Hematopoietic multipotent progenitor cell (in vitro differentiated cells): ENCODE measurements around the gene RUSF1. TPM values are rescaled to one million over a fixed set of nuclear protein-coding genes. Genes with fewer than 3 reads are reported as not detected.
"Not testable (repeated sequence)": the region's sequence is repeated elsewhere in the genome, so short reads cannot be mapped to it uniquely, and the experiment has no call there.

Experiments
- DNase-seq, 3 donors: peaks; one replicate each; pipeline ENCODE4 v3.0.0-alpha.2; 2011 to 2015; ENCODE audit warnings: low read depth in 2 of 3, low spot score in 2 of 3
- total RNA-seq: library from RNA; depleted of rRNA; stranded (reverse); fragments of >200 nt; gene quantifications from one replicate; pipeline ENCODE4 v1.2.3, GENCODE V29; 2012

RUSF1 gene
- total RNA-seq, 1 donor: 83.2 TPM

GRCh38 chr16:31519759-31520431 lies 11.7 kb upstream of the RUSF1 start:
- DNase-seq: no peak

GRCh38 chr16:31517800-31518402 lies 9.7 kb upstream of the RUSF1 start:
- no peak for DNase-seq

GRCh38 chr16:31513884-31514283 lies 5.7 kb upstream of the RUSF1 start:
- DNase-seq: no peak

- DNase-seq: no peak
Observed at GRCh38 chr16:31513126-31513525, 4.9 kb upstream of the RUSF1 start.

GRCh38 chr16:31508706-31509195 lies 560 bp upstream of the RUSF1 start:
- DNase-seq: no peak

- DNase-seq: no peak
Observed at GRCh38 chr16:31507617-31507928, 618 bp downstream of the RUSF1 start.

- peak in 1 of 3 donors; percentile 19 for DNase-seq
Observed at GRCh38 chr16:31505483-31505882, 2.7 kb downstream of the RUSF1 start.

- DNase-seq: no peak
Observed at GRCh38 chr16:31504159-31504558, 4.0 kb downstream of the RUSF1 start.

- DNase-seq: not testable (repeated sequence)
Observed at GRCh38 chr16:31503555-31503954, 4.6 kb downstream of the RUSF1 start.

GRCh38 chr16:31502981-31503380 lies 5.2 kb downstream of the RUSF1 start:
- no peak for DNase-seq

- DNase-seq: no peak
Observed at GRCh38 chr16:31501966-31502348, 6.2 kb downstream of the RUSF1 start.

- no peak for DNase-seq
Observed at GRCh38 chr16:31501226-31501965, 6.8 kb downstream of the RUSF1 start.

GRCh38 chr16:31499928-31500327 lies 8.3 kb downstream of the RUSF1 start:
- no peak for DNase-seq

- no peak for DNase-seq
Observed at GRCh38 chr16:31498493-31498892, 9.7 kb downstream of the RUSF1 start.

- no peak for DNase-seq
Observed at GRCh38 chr16:31496670-31497069, 11.5 kb downstream of the RUSF1 start.

GRCh38 chr16:31493506-31494125 lies 14.6 kb downstream of the RUSF1 start:
- DNase-seq: no peak

- DNase-seq: no peak
Observed at GRCh38 chr16:31491778-31492418, 16.3 kb downstream of the RUSF1 start.

GRCh38 chr16:31489616-31490584 lies 18.3 kb downstream of the RUSF1 start:
- no peak for DNase-seq

- no peak for DNase-seq
Observed at GRCh38 chr16:31489298-31489564, 19.0 kb downstream of the RUSF1 start.
